IPS-NIHi11 (cell line): ENCODE results near the gene KRTAP2-2.
A peak's percentile ranks its signal among the peaks of the same experiment; 100 is the strongest.

Source experiments
- DNase-seq: peaks from one replicate; pipeline ENCODE4 v3.0.0; 2012; ENCODE audit warnings: mixed read lengths, low spot score

Gene KRTAP2-2

DNA sequence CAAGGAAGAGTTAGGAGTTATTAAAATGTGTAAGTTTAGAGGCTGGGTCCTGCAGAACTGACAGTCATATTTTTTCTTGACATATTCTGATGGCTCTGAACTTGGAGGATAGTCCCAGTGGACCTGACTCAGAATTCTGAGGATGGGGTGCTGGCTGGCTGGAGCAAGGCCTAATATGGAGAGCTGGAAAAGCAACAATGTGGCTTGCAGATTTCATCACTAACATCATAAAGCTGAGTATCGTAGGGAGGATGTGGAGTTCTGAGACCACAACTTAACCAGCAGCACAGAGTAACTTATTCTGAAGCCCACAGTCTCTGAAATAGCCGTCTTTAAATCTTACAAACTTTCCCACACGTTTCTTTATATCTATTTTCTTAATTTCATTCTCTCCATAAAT lies 30.3 kb downstream of the KRTAP2-2 start:
- DNase-seq, result no peak

DNA sequence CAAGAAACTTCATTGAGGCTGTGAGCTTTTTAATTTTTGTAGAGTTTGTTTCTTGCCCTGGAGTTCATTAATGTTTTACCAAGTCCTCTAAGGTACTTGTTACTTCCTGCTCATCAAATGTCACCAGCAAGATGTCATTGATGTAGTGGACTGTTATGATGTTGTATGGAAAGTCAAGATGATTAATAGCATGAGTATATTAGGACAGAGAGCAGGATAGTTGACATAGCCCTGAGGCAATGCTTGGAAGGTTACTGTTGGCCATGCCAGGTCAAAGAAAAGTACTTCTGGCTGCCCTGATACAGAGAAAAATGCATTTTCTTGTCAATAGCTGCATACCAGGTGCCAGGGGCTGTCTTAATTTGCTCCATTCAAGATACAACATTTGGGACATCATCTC lies 34.7 kb downstream of the KRTAP2-2 start:
- no peak for DNase-seq

DNA sequence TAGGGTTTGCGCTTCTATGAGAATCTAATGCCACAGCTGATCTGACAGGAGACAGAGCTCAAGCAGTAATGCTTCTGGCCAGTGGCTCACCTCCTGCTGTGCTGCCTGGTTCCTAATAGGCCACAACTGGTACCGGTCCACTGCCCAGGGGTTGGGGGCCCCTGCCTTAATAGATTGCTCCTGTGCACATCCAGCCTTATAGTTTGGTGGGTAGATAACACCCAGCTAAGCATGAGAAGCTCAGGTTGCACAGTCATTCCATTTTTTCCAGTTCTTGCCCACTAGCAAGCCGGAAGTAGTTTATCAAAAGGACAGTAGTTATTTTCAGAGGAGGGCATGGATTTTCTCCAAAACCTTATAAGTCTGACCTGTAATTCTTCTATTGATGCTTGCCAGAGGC lies 35.6 kb downstream of the KRTAP2-2 start:
- peak; percentile 8 for DNase-seq

DNA sequence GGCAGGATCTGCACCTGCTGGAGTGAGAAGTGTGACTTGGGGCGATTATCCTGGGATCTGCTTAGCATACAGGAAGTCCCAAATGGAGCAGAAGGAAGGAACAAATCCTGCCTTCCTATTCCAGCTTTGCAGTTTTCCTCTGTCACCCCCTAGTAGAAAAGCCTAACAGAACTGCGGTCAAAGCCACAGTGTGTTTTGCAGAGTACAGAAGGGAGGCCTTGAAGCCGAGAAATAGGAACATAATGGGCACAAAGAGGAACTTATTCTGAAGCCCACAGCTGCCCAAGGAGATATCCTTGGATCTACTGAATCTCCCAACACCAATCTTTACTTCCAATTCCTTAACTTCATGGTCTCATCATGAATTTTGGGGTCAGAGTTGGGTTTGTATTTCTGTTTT lies 36.5 kb downstream of the KRTAP2-2 start:
- DNase-seq, result no peak

DNA sequence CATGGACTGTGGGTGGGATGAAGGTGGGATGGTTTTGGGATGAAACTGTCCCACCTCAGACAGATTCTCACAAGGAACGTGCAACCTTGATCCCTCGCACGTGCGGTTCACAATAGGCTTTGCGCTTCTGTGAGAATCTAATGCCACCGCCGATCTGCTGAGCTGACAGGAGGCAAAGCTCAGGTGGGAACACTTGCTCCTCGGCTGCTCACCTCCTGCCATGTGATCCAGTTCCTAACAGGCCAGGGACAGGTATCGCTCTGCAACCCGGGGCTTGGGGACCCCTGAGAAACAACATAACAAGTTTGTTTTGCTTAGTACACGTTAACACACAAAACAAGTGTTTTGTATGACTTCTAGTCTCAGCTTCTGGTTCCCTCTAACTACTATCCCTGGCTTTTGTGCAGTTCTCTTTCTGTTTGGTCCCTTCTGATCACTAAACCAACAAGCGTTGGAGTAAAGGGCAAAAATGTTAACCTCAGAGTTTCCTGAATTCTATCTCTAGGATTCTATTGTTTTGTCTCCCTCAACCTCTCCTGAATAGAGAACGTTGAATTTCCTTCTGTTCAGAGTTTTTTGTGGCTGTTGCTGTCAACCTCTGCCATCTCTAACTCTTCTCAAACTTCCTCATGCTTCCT lies 38.3 kb downstream of the KRTAP2-2 start:
- DNase-seq, result no peak

DNA sequence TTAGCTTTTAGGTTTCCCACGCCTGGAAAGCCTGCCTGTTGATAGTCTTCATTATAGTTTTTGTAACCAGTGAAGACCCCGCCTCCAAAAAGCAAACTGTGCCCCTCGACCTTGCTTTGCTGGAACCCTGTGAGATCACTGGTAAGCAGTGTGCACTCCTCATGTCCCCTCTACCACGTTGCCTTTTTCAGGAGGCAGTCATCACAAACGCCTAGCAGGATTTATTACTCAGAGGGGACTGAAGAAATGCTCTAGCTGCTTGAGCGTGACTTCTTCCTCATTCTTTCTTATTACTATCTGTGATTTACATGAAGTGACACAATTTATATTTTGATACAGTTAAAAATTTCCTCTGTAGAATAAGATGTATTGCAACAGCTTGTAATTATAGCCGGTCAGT lies 39.6 kb downstream of the KRTAP2-2 start:
- no peak for DNase-seq

DNA sequence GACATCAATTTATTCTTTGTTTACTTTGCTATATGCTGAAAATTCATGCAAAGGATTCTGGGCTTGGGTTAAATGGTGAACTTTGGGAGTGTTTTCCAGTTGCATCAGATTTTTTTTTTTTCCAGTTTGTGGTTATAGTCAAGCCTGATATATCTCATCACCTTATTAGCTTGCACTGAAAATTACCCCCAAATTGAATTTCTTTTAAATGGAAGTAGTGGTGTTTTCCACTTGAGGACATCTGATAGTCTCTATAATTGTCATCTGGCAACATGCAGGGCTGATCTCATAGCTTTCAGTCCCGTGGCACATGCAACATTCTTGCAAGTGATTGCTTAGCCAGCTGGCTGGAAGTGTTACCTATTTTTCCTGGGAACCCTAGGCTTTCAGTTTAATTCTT lies 41.4 kb downstream of the KRTAP2-2 start:
- DNase-seq, result no peak

DNA sequence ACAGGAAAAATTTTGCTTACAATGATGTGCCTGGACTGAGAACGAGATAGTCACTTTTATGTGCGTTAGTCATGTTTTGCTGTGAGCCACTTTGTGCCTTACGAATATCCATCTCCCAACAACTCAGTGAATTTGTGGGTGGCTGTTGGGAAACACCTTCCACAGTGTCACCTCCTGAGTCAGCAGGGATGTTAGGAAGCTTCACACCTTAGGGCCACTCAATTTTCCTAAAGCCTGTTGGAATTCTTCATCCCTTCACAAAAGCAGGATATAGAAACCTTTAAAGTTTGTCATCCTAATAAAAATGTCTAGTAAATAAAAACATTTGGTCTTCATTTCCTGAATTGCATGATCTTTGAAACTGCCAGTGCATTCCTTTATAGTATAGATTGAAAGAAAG lies 41.8 kb downstream of the KRTAP2-2 start:
- no peak for DNase-seq

DNA sequence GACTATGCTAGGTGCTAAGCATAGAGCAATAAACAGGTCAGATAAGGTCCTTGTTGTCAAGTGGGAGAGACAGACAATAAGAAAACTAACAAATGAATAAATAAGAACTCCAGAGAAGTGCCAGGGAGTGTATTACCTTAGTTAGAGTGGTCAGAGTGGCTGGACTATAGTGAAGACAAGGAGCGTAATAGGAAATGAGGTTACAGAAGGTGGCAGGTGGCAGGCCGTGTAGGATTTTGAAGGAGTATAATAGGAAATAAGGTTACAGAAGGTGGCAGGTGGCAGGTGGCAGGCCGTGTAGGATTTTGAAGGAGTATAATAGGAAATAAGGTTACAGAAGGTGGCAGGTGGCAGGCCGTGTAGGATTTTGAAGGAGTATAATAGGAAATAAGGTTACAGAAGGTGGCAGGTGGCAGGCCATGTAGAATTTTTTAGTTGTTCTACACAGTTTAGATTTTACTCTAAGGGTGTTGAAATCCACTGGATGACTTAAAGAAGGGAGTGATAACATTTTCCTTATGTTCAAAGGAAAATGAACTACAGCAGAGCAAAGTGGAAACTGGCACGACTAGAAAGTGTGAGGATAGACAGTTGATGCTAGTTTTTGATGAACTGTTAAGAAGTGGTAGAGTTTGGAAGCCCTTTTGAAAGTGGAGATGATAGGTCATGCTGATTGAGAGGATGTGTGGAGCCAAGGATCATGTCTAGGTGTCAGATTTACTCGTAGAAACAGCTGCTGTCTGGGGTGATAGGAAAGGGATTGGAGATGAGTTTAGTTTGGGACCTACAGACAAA lies 42.5 kb downstream of the KRTAP2-2 start:
- no peak for DNase-seq

DNA sequence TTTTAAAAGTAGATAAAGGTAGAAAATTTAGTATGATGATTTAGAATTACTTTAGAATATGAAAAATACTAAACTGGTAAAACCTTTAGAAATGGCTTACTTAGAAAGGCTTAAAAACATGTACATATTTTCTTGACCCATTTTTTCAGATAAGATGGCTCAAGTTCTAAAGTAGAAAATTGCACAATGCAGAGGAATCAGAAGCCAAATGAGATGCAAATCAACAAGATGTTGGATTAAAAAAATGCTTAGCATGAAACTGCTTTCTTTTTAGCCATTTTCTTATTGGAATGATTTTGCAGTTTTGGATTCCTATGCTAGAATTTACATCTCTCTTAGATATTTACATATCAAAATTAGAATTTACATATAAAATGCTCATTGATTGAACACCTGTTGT lies 44.6 kb downstream of the KRTAP2-2 start:
- DNase-seq, result no peak

DNA sequence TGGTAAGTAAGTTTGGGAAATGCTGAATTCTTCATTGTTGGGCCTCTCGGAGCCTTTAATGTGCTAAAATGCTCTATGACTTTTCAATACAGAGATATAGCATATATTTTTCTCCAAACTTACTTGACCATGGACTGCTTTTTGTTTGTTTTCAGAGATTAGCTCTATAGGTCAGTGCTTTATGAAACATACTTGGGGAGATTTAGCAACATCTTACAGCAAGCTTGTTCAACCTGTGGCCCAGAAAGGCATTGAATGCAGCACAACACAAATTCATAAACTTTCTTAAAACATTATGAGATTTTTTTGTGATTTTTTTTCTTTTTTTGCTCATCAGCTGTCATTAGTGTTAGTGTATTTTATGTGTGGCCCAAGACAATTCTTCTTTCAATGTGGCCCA lies 45.1 kb downstream of the KRTAP2-2 start:
- DNase-seq, result no peak

DNA sequence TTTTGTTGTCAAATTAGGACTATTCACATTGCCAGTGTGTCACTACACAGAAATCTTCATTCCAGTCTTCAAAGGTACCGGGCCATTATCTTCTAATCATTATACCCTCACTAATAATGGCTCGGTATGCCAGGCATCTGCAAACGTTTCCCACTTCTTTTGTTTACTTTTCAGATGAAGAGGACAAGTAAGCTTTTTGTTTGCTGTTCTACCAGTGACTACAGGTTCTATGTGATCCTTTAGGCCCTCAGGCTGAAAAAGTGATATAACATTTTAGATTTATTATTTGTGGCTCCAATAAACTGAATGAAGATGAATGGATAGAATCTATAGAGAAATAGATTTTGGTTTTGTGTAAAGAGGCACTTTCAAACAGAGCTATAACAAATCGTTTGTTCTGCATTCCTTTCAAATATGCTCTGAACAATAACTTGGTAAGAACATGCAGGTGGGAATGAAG lies 45.7 kb downstream of the KRTAP2-2 start:
- peak; percentile 13 for DNase-seq

DNA sequence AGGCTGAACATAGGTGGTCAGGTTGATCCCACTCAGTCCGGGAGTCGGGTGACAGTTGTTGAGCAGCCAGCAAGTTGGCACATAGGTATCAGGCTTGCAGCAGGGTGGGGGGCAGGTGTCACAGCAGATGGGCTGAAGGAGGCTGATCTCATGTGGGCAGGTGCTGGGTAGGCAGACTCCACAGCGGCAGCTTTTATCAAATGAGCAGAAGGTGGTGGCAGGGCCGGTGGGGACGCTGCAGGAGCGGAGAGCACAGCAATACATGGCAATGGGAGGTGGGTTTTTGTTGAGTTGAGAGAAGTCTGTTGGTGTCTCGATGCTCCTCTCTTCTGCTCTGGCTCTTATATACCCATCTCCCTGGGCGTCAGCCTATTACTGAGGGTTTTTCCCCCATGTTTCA lies 46.2 kb downstream of the KRTAP2-2 start, which contains the start of gene KRTAP3-1:
Gene KRTAP3-1 (minus strand): TSS at position 318 of the 400 bp plus-strand sequence. CDS start 54 bp downstream, at position 264.
- no peak for DNase-seq
